HepG2 (cell line): ENCODE data around the gene TLE7. TPM values are rescaled to one million over a fixed set of nuclear protein-coding genes. Genes with fewer than 3 reads are reported as not detected.

Experiments used
- ATAC-seq: fragments of 200-7000 bp; cut with Tn5 transposase; 3 replicates; pipeline ENCODE4 v1.9.1; 2020; ENCODE audit warnings: mild to moderate bottlenecking, moderate library complexity
- BruUV-seq: library from RNA; stranded (reverse); fragments of 400-500 nt; replicated peaks from 2 replicates; lab custom pipeline; 2021; lab: Mats Ljungman, UMichigan
- CTCF ChIA-PET: fragments of 300-600 bp; formaldehyde crosslinking; extraction: SDS; loops from one replicate; lab custom pipeline; 2021; ENCODE audit warnings: low total read pairs, inconsistent platforms, low intra/inter-chr PET ratio; lab: Yijun Ruan, JAX
- POLR2A ChIA-PET: fragments of 350-600 bp; sonication (Branson Sonifier 250); formaldehyde crosslinking; loops from one replicate; lab custom pipeline; 2020; ENCODE audit warnings: antibody characterized with exemption, inconsistent platforms; lab: Yijun Ruan, JAX
- DNase-seq: peaks from one replicate; pipeline ENCODE4 v3.0.0-alpha.2; 2015; ENCODE audit warnings: low spot score
- FAIRE-seq: peaks from 3 replicates; lab custom pipeline; 2011; peaks lifted over from hg19 to GRCh38; lab: Jason Lieb, UNC
- H2AFZ ChIP-seq: one replicate; pipeline ENCODE4 v1.6.1; 2011; ENCODE audit warnings: low read length, inconsistent platforms
- H3K27ac ChIP-seq: fragments of 300-600 bp; 3 replicates; pipeline ENCODE4 v1.8.0; 2011; ENCODE audit warnings: mixed run types, mild to moderate bottlenecking, mixed read lengths, low read length, inconsistent platforms; ENCODE audit not compliant: insufficient read depth; ENCODE audit errors: extremely low read length
- H3K27me3 ChIP-seq, 2 experiments: fragments of 200-600 bp in 1 of 2; 2 replicates in 1 of 2; 3 replicates in 1 of 2; pipeline versions ENCODE4 v1.6.0 to v1.8.0; 2011; ENCODE audit warnings: low read length in 2 of 2, mild to moderate bottlenecking in 2 of 2, moderate library complexity in 2 of 2, inconsistent platforms in 1 of 2; ENCODE audit not compliant: insufficient read depth in 2 of 2, control insufficient read depth in 1 of 2
- H3K36me3 ChIP-seq, 2 experiments: fragments of 200-600 bp in 1 of 2; replicated peaks in 1 of 2; 2 replicates in 1 of 2; 3 replicates in 1 of 2; pipeline versions ENCODE4 v1.5.1 to v1.8.0; 2011; ENCODE audit warnings: low read length in 2 of 2, inconsistent platforms in 1 of 2; ENCODE audit not compliant: insufficient read depth in 2 of 2, control insufficient read depth in 1 of 2
- H3K4me1 ChIP-seq: 2 replicates; pipeline ENCODE4 v1.5.1; 2012; ENCODE audit warnings: low read length, inconsistent platforms; ENCODE audit not compliant: insufficient read depth
- H3K4me2 ChIP-seq: 2 replicates; pipeline ENCODE4 v1.6.0; 2011; ENCODE audit warnings: low read depth, low read length, inconsistent platforms
- H3K4me3 ChIP-seq, 3 experiments: fragments of 200-600 bp in 1 of 3; sonication (generic), shearing (Covaris generic) in 1 of 3; replicated peaks in 1 of 3; 2 replicates each; pipeline ENCODE4 v1.5.1; 2011 to 2016; ENCODE audit warnings: low read length in 3 of 3, inconsistent platforms in 2 of 3, low read depth in 2 of 3, mild to moderate bottlenecking in 2 of 3, control low read depth in 1 of 3, mixed read lengths in 1 of 3; ENCODE audit not compliant: insufficient read depth in 1 of 3
- H3K79me2 ChIP-seq: one replicate; pipeline ENCODE4 v1.6.1; 2011; ENCODE audit warnings: low read length, inconsistent platforms; ENCODE audit not compliant: insufficient read depth
- H3K9ac ChIP-seq: 2 replicates; pipeline ENCODE4 v1.6.0; 2011; ENCODE audit warnings: mild to moderate bottlenecking, low read depth, low read length, inconsistent platforms; ENCODE audit not compliant: insufficient read depth
- H3K9me3 ChIP-seq: 2 replicates; pipeline ENCODE4 v1.5.1; 2012; ENCODE audit warnings: mild to moderate bottlenecking, low read length
- H4K20me1 ChIP-seq: 2 replicates; pipeline ENCODE4 v1.6.0; 2011; ENCODE audit warnings: inconsistent platforms, mild to moderate bottlenecking, low read length, moderate library complexity; ENCODE audit not compliant: insufficient read depth
- AGO1 ChIP-seq: fragments of 200-400 bp; formaldehyde crosslinking; IDR thresholded peaks from 2 replicates; pipeline ENCODE4 v1.6.1; 2017; ENCODE audit warnings: mild to moderate bottlenecking, low read depth, low read length, moderate library complexity; ENCODE audit not compliant: poor library complexity, severe bottlenecking
- EHMT2 ChIP-seq: fragments of 200-600 bp; sonication (generic); IDR thresholded peaks from 2 replicates; pipeline ENCODE4 v1.7.0; 2017; ENCODE audit warnings: antibody characterized with exemption, low read depth, low read length, borderline replicate concordance
- HHEX ChIP-seq: IDR thresholded peaks from 2 replicates; pipeline ENCODE4 v1.6.1; 2016; ENCODE audit warnings: control low read depth
- HNRNPH1 ChIP-seq: fragments of 200-400 bp; formaldehyde crosslinking; optimal IDR thresholded peaks from 2 replicates; pipeline ENCODE3; 2017; ENCODE audit warnings: mild to moderate bottlenecking, low read depth, low read length
- HNRNPK ChIP-seq: fragments of 200-400 bp; formaldehyde crosslinking; IDR thresholded peaks from 2 replicates; pipeline ENCODE4 v1.6.1; 2018; ENCODE audit warnings: low read length, low read depth, moderate library complexity, mild to moderate bottlenecking; ENCODE audit not compliant: poor library complexity, severe bottlenecking
- PCBP1 ChIP-seq: fragments of 200-400 bp; formaldehyde crosslinking; IDR thresholded peaks from 2 replicates; pipeline ENCODE4 v1.6.1; 2017; ENCODE audit warnings: mild to moderate bottlenecking, low read depth, low read length, borderline replicate concordance
- PHF20 ChIP-seq: sonication (generic); formaldehyde crosslinking; IDR thresholded peaks from 2 replicates; pipeline ENCODE4 v1.5.0; 2020; ENCODE audit warnings: mild to moderate bottlenecking, missing genetic modification reagents
- PHF5A ChIP-seq: IDR thresholded peaks from one replicate; pipeline ENCODE4 v1.6.1; 2018; ENCODE audit warnings: low read depth, missing genetic modification reagents; ENCODE audit not compliant: unreplicated experiment
- PRPF4 ChIP-seq: fragments of 200-400 bp; formaldehyde crosslinking; IDR thresholded peaks from 2 replicates; pipeline ENCODE4 v1.6.1; 2016; ENCODE audit warnings: low read length, low read depth; ENCODE audit not compliant: poor library complexity, severe bottlenecking
- TBX2 ChIP-seq: sonication (generic); formaldehyde crosslinking; IDR thresholded peaks from 2 replicates; pipeline ENCODE4 v1.5.0; 2020; ENCODE audit warnings: missing genetic modification reagents, mild to moderate bottlenecking, borderline replicate concordance
- TRIM24 ChIP-seq: sonication (generic); formaldehyde crosslinking; IDR thresholded peaks from 2 replicates; pipeline ENCODE4 v1.8.0; 2022; ENCODE audit warnings: mild to moderate bottlenecking, missing genetic modification reagents
- ZNF207 ChIP-seq: fragments of 450-650 bp; IDR thresholded peaks from 2 replicates; pipeline ENCODE4 v1.6.1; 2016; ENCODE audit warnings: antibody characterized with exemption, borderline replicate concordance
- ZNF343 ChIP-seq: sonication (generic); formaldehyde crosslinking; IDR thresholded peaks from 2 replicates; pipeline ENCODE4 v1.4.0; 2020; ENCODE audit warnings: mild to moderate bottlenecking, missing genetic modification reagents
- ZNF746 ChIP-seq: sonication (generic); formaldehyde crosslinking; IDR thresholded peaks from 2 replicates; pipeline ENCODE4 v1.8.0; 2022; ENCODE audit warnings: mild to moderate bottlenecking, missing genetic modification reagents
- WGBS: methylation state at CpG from one replicate; pipeline ENCODE4 v1.1.6; 2017; ENCODE audit warnings: low lambda C conversion rate; 5-methylcytosine and 5-hydroxymethylcytosine counted together
- in situ Hi-C: cut with HindIII; loops from 2 replicates; pipeline ENCODE4 v1.10.0; 2017; ENCODE audit warnings: low pct_unique_long_range_greater_than_20kb; ENCODE audit not compliant: extremely low pct_ligation_motif_present
- intact Hi-C: fragments of 100-400 bp; cut with micrococcal nuclease; formaldehyde crosslinking; loops from one replicate; pipeline ENCODE4 v1.10.0; 2022; ENCODE audit not compliant: unreplicated experiment
- polyA plus RNA-seq, 8 experiments: library from polyadenylated mRNA; depleted of rRNA in 3 of 8; stranded (reverse) in 7 of 8; unstranded in 1 of 8; fragments of >200 nt; fragmentation: Illumina TruSeq in 4 of 8; extraction: Trizol in 4 of 8; gene quantifications; 2 replicates each; pipeline versions ENCODE4 v1.2.1 to v1.2.3, GENCODE V29; 2011 to 2016; ENCODE audit warnings: low read depth in 4 of 8, missing spikeins in 1 of 8, mixed read lengths in 1 of 8; ENCODE audit not compliant: insufficient read depth in 1 of 8
- total RNA-seq, 5 experiments: library from RNA; depleted of rRNA; stranded (reverse); fragments of >200 nt; fragmentation: Illumina TruSeq; extraction: Trizol; gene quantifications; 2 replicates each; pipeline ENCODE4 v1.2.3, GENCODE V29; 2016; ENCODE audit warnings: low read depth in 1 of 5
- TF ChIP-seq, protein P1 (sequence below): sonication (generic); formaldehyde crosslinking; IDR thresholded peaks from 2 replicates; pipeline ENCODE4 v1.5.0; 2020; ENCODE audit warnings: mild to moderate bottlenecking, missing genetic modification reagents, borderline replicate concordance
- TF ChIP-seq, protein P2 (sequence below): sonication (generic); formaldehyde crosslinking; IDR thresholded peaks from 2 replicates; pipeline ENCODE4 v1.5.0; 2020; ENCODE audit warnings: missing genetic modification reagents

Gene TLE7
- total and polyA plus RNA-seq, 2 of the 13 experiments (the other 11 are each of a cell fraction or from before 2014, with no cell fraction given), result not detected

DNA sequence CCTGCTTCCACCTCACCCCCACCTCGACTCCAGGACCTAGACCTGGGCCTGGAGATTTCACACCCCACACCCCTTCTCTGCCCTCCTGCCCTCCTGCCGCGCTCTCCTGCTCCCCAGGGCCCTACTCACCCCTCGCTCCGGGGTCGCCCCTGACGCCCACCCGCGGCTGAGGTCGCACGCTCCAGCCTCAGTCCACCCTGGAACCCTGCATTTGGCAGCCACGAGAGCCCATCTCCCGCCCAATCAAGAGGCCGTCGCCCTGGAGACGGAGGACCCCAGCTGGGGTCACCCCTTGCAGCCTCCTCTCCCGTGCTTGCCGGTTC is 16.1 kb downstream of the TLE7 start:
- intact Hi-C loops, result loop anchor here (2.0 to 10.0 kb wide), 2 partner anchors 15 to 189 kb away; no protein-coding TSS in a partner anchor
- FAIRE-seq (no peak), ATAC-seq (no peak), DNase-seq (no peak)
- Histone ChIP-seq H3K4me3 (peak overlapping the region; percentile 57 to 80 (median 59)), H3K4me2 (peak overlapping the region; percentile 83), H3K79me2 (no peaks in the 10 kb centered on the region), H3K4me1 (peaks cover 30% of the 10 kb centered on the region), H2AFZ (no peak overlapping the region), H3K9me3 (no peaks in the 10 kb centered on the region), H3K36me3 (no peaks in the 10 kb centered on the region), H3K27me3 (peaks cover 4 to 27% of the 10 kb centered on the region in 2 experiments), H3K9ac (peak overlapping the region; percentile 35), H4K20me1 (no peaks in the 10 kb centered on the region), H3K27ac (peak overlapping the region; percentile 41)
- in situ Hi-C loops, result no loop called here
- no TSS peak for BruUV-seq
- ChIA-PET POLR2A (interaction anchor here (0.7 to 2.1 kb wide), 4 partner anchors 13 to 168 kb away, joined by 3 to 13 read pairs (median 4); partner anchors contain the start of gene ZNF23), CTCF (interaction anchor here (1.5 kb wide), 1 partner anchor 13 kb away, joined by 7 read pairs; no protein-coding TSS in a partner anchor)
- 16% methylated on average over 18 of the region's 18 CpGs for WGBS
- TF ChIP-seq HNRNPH1 (no peak), TBX2 (CRISPR knock-in tag) (no peak), PCBP1 (peak; percentile 71; the same call in 1 of the 2 replicates), PHF5A (CRISPR knock-in tag) (no peak), ZNF746 (0 out of 2 replicates have a peak, but pooled peaks have one; percentile 34), ZNF343 (no peak), AGO1 (peak; percentile 55), EHMT2 (0 out of 2 replicates have a peak, but pooled peaks have one; percentile 1), PRPF4 (no peak), HHEX (CRISPR knock-in tag) (no peak), PHF20 (no peak), TRIM24 (CRISPR knock-in tag) (0 out of 2 replicates have a peak, but pooled peaks have one; percentile 6), ZNF207 (no peak), HNRNPK (peak; percentile 65)
- TF ChIP-seq, protein P1, sequence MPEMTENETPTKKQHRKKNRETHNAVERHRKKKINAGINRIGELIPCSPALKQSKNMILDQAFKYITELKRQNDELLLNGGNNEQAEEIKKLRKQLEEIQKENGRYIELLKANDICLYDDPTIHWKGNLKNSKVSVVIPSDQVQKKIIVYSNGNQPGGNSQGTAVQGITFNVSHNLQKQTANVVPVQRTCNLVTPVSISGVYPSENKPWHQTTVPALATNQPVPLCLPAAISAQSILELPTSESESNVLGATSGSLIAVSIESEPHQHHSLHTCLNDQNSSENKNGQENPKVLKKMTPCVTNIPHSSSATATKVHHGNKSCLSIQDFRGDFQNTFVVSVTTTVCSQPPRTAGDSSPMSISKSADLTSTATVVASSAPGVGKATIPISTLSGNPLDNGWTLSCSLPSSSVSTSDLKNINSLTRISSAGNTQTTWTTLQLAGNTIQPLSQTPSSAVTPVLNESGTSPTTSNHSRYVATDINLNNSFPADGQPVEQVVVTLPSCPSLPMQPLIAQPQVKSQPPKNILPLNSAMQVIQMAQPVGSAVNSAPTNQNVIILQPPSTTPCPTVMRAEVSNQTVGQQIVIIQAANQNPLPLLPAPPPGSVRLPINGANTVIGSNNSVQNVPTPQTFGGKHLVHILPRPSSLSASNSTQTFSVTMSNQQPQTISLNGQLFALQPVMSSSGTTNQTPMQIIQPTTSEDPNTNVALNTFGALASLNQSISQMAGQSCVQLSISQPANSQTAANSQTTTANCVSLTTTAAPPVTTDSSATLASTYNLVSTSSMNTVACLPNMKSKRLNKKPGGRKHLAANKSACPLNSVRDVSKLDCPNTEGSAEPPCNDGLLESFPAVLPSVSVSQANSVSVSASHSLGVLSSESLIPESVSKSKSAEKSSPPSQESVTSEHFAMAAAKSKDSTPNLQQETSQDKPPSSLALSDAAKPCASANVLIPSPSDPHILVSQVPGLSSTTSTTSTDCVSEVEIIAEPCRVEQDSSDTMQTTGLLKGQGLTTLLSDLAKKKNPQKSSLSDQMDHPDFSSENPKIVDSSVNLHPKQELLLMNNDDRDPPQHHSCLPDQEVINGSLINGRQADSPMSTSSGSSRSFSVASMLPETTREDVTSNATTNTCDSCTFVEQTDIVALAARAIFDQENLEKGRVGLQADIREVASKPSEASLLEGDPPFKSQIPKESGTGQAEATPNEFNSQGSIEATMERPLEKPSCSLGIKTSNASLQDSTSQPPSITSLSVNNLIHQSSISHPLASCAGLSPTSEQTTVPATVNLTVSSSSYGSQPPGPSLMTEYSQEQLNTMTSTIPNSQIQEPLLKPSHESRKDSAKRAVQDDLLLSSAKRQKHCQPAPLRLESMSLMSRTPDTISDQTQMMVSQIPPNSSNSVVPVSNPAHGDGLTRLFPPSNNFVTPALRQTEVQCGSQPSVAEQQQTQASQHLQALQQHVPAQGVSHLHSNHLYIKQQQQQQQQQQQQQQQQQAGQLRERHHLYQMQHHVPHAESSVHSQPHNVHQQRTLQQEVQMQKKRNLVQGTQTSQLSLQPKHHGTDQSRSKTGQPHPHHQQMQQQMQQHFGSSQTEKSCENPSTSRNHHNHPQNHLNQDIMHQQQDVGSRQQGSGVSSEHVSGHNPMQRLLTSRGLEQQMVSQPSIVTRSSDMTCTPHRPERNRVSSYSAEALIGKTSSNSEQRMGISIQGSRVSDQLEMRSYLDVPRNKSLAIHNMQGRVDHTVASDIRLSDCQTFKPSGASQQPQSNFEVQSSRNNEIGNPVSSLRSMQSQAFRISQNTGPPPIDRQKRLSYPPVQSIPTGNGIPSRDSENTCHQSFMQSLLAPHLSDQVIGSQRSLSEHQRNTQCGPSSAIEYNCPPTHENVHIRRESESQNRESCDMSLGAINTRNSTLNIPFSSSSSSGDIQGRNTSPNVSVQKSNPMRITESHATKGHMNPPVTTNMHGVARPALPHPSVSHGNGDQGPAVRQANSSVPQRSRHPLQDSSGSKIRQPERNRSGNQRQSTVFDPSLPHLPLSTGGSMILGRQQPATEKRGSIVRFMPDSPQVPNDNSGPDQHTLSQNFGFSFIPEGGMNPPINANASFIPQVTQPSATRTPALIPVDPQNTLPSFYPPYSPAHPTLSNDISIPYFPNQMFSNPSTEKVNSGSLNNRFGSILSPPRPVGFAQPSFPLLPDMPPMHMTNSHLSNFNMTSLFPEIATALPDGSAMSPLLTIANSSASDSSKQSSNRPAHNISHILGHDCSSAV, result 0 out of 2 replicates have a peak, but pooled peaks have one; percentile 14
- TF ChIP-seq, protein P2, sequence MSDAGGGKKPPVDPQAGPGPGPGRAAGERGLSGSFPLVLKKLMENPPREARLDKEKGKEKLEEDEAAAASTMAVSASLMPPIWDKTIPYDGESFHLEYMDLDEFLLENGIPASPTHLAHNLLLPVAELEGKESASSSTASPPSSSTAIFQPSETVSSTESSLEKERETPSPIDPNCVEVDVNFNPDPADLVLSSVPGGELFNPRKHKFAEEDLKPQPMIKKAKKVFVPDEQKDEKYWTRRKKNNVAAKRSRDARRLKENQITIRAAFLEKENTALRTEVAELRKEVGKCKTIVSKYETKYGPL (CRISPR knock-in tag), result no peak
